Measurements from ENCODE around the gene SLC26A1. TPM values are rescaled to one million over a fixed set of nuclear protein-coding genes. Genes with fewer than 3 reads are reported as not detected.

Gene SLC26A1
- total RNA-seq, 1 experiment from 2014 or later = 1.8 TPM

- Histone ChIP-seq H3K9me3 (ENCODE audit: control insufficient read depth, insufficient read depth, low read depth, low read length) (no peaks in the 10 kb centered on the region), H3K27ac (ENCODE audit: low read length) (no peak overlapping the region), H3K4me1 (ENCODE audit: control insufficient read depth, insufficient read depth, low read length) (no peaks in the 10 kb centered on the region), H3K4me3 (ENCODE audit: low read depth in 2 of 2, low read length in 2 of 2) (no peak overlapping the region), H3K36me3 (ENCODE audit: control insufficient read depth, insufficient read depth, low read length) (no peaks in the 10 kb centered on the region), H3K27me3 (ENCODE audit: control insufficient read depth, insufficient read depth, low read length) (no peaks in the 10 kb centered on the region)
- no peak for DNase-seq (ENCODE audit: low read depth, low spot score)
- BruUV-seq (replicated peaks) = no TSS peak
- intact Hi-C loops (cut with micrococcal nuclease; ENCODE audit: unreplicated experiment) (no loop called here), in situ Hi-C loops (cut with HindIII; ENCODE audit: low pct_unique_long_range_greater_than_20kb, low sequenced_read_pairs) (no loop called here)
- POLR2A ChIA-PET = no interaction called here
- no peak for TF ChIP-seq CTCF (IDR thresholded peaks at IDR 0.05)
- TF ChIP-seq TCF7L2 (IDR thresholded peaks at IDR 0.05; ENCODE audit: low read depth, low read length) = no peak
- no peak for TF ChIP-seq POLR2AphosphoS5 (IDR thresholded peaks at IDR 0.05; ENCODE audit: low read depth, low read length)
- no peak for TF ChIP-seq REST (IDR thresholded peaks at IDR 0.05; ENCODE audit: insufficient read depth in 1 of 2, low read depth in 2 of 2, low read length in 1 of 2)
- no peak for TF ChIP-seq SIN3A (IDR thresholded peaks at IDR 0.05; ENCODE audit: borderline replicate concordance, insufficient read depth, low read depth, low read length)
- CTCF ChIA-PET = interaction anchor here (0.6 kb wide), 1 partner anchor 77 kb away, joined by 3 read pairs; no protein-coding TSS in a partner anchor
- no peak for ATAC-seq
These were observed 31.6 kb downstream of the SLC26A1 start for GRCh38 chr4:961351-962230.

GRCh38 chr4:960636-961350, 32.4 kb downstream of the SLC26A1 start:
- ATAC-seq (no peak), DNase-seq (ENCODE audit: low read depth, low spot score) (no peak)
- Histone ChIP-seq H3K9me3 (ENCODE audit: control insufficient read depth, insufficient read depth, low read depth, low read length) (no peaks in the 10 kb centered on the region), H3K27ac (ENCODE audit: low read length) (no peak overlapping the region), H3K27me3 (ENCODE audit: control insufficient read depth, insufficient read depth, low read length) (no peaks in the 10 kb centered on the region), H3K4me1 (ENCODE audit: control insufficient read depth, insufficient read depth, low read length) (no peaks in the 10 kb centered on the region), H3K4me3 (ENCODE audit: low read depth in 2 of 2, low read length in 2 of 2) (no peak overlapping the region), H3K36me3 (ENCODE audit: control insufficient read depth, insufficient read depth, low read length) (no peaks in the 10 kb centered on the region)
- ChIA-PET POLR2A (no interaction called here), CTCF (no interaction called here)
- in situ Hi-C loops (cut with HindIII; ENCODE audit: low pct_unique_long_range_greater_than_20kb, low sequenced_read_pairs) (no loop called here), intact Hi-C loops (cut with micrococcal nuclease; ENCODE audit: unreplicated experiment) (no loop called here)
- no peak for TF ChIP-seq REST (IDR thresholded peaks at IDR 0.05; ENCODE audit: insufficient read depth in 1 of 2, low read depth in 2 of 2, low read length in 1 of 2)
- TF ChIP-seq POLR2AphosphoS5 (IDR thresholded peaks at IDR 0.05; ENCODE audit: low read depth, low read length) = no peak
- TF ChIP-seq CTCF (IDR thresholded peaks at IDR 0.05) = no peak
- no peak for TF ChIP-seq TCF7L2 (IDR thresholded peaks at IDR 0.05; ENCODE audit: low read depth, low read length)
- TF ChIP-seq SIN3A (IDR thresholded peaks at IDR 0.05; ENCODE audit: borderline replicate concordance, insufficient read depth, low read depth, low read length) = no peak
- no TSS peak for BruUV-seq (replicated peaks)

Data from Panc1 (cell line).